Measurements from ENCODE around the gene CCDC61. TPM values are rescaled to one million over a fixed set of nuclear protein-coding genes. Genes with fewer than 3 reads are reported as not detected.

Gene CCDC61
- polyA plus RNA-seq, 3 donors: 4.3 to 8.8 (median 6.1) TPM

- H4K20me1 ChIP-seq (ENCODE audit: insufficient read depth, low read length): peaks cover 25% of the 10 kb centered on the region
- Mint-ChIP-seq H3K4me1 (peaks cover 20% of the 10 kb centered on the region), H3K27me3 (ENCODE audit: low read depth in 3 of 3) (peaks cover 21 to 28% (median 21%) of the 10 kb centered on the region in 3 donors), H3K36me3 (peaks cover 25 to 34% of the 10 kb centered on the region in 2 donors), H3K27ac (peak overlapping the region in 2 of 7 donors; percentile 3 to 10), H3K4me3 (peak overlapping the region; percentile 56 to 73), H3K9me3 (peaks cover 0 to 10% (median 1%) of the 10 kb centered on the region in 7 donors)
- no peak overlapping the region for H3K4me3 ChIP-seq (replicated peaks in 1 of 3; ENCODE audit: low read depth in 2 of 3, low read length in 3 of 3)
- no peak for TF ChIP-seq CTCF (IDR thresholded peaks at IDR 0.05)
- H2AFZ ChIP-seq (ENCODE audit: insufficient read depth, low read depth, low read length, poor library complexity, severe bottlenecking): peak overlapping the region; percentile 8
- H3K79me2 ChIP-seq (ENCODE audit: insufficient read depth, low read length): no peaks in the 10 kb centered on the region
- H3K27ac ChIP-seq (ENCODE audit: low read depth in 1 of 2, low read length in 2 of 2): no peak overlapping the region
- no peak overlapping the region for H3K9ac ChIP-seq (ENCODE audit: insufficient read depth, low read length, poor library complexity, severe bottlenecking)
- DNase-seq: peak in 2 of 3 donors; percentile 9 to 12
- intact Hi-C loops (cut with micrococcal nuclease): no loop called here
- 3% methylated on average over 22 of the region's 34 CpGs for WGBS (ENCODE audit: insufficient coverage)
- peaks cover 6 to 11% of the 10 kb centered on the region in 2 donors for H3K36me3 ChIP-seq (replicated peaks in 1 of 2; ENCODE audit: control insufficient read depth in 1 of 2, insufficient read depth in 2 of 2, low read length in 2 of 2)
- peaks cover 3 to 15% of the 10 kb centered on the region in 2 donors for H3K27me3 ChIP-seq (ENCODE audit: control insufficient read depth in 2 of 2, insufficient read depth in 2 of 2, low read length in 2 of 2)
- peak overlapping the region; percentile 24 for H3K4me2 ChIP-seq (replicated peaks; ENCODE audit: extremely low read depth, low read length, poor library complexity, severe bottlenecking)
- peaks cover 20 to 22% of the 10 kb centered on the region in 2 donors for H3K4me1 ChIP-seq (ENCODE audit: control insufficient read depth in 1 of 2, insufficient read depth in 2 of 2, low read length in 2 of 2)
- no peaks in the 10 kb centered on the region for H3K9me3 ChIP-seq (replicated peaks in 1 of 2; ENCODE audit: control insufficient read depth in 1 of 2, insufficient read depth in 1 of 2, low read length in 2 of 2)
These were observed 5.4 kb downstream of the CCDC61 start for GRCh38 chr19:46000491-46001246.

- H3K4me1 Mint-ChIP-seq: peaks cover 19% of the 10 kb centered on the region
- H3K9ac ChIP-seq (ENCODE audit: insufficient read depth, low read length, poor library complexity, severe bottlenecking): no peak overlapping the region
These were observed 7.5 kb downstream of the CCDC61 start for GRCh38 chr19:46002678-46003275.

More at GRCh38 chr19:46002678-46003275, 7.5 kb downstream of the CCDC61 start:
- Histone ChIP-seq H3K4me2 (replicated peaks; ENCODE audit: extremely low read depth, low read length, poor library complexity, severe bottlenecking) (no peak overlapping the region), H3K27me3 (ENCODE audit: control insufficient read depth in 2 of 2, insufficient read depth in 2 of 2, low read length in 2 of 2) (peaks cover 3 to 15% of the 10 kb centered on the region in 2 donors), H3K36me3 (replicated peaks in 1 of 2; ENCODE audit: control insufficient read depth in 1 of 2, insufficient read depth in 2 of 2, low read length in 2 of 2) (peaks cover 9 to 30% of the 10 kb centered on the region in 2 donors), H3K9me3 (replicated peaks in 1 of 2; ENCODE audit: control insufficient read depth in 1 of 2, insufficient read depth in 1 of 2, low read length in 2 of 2) (no peaks in the 10 kb centered on the region), H3K27ac (ENCODE audit: low read depth in 1 of 2, low read length in 2 of 2) (no peak overlapping the region), H3K4me1 (ENCODE audit: control insufficient read depth in 1 of 2, insufficient read depth in 2 of 2, low read length in 2 of 2) (peaks cover 14 to 15% of the 10 kb centered on the region in 2 donors), H4K20me1 (ENCODE audit: insufficient read depth, low read length) (peaks cover 25% of the 10 kb centered on the region), H2AFZ (ENCODE audit: insufficient read depth, low read depth, low read length, poor library complexity, severe bottlenecking) (no peak overlapping the region), H3K79me2 (ENCODE audit: insufficient read depth, low read length) (no peaks in the 10 kb centered on the region), H3K4me3 (replicated peaks in 1 of 3; ENCODE audit: low read depth in 2 of 3, low read length in 3 of 3) (no peak overlapping the region)
- no peak overlapping the region for H3K27ac Mint-ChIP-seq
- H3K27me3 Mint-ChIP-seq (ENCODE audit: low read depth in 3 of 3): peaks cover 21 to 28% (median 21%) of the 10 kb centered on the region in 3 donors
- 95% methylated on average over 9 of the region's 15 CpGs for WGBS (ENCODE audit: insufficient coverage)
- no peak overlapping the region for H3K4me3 Mint-ChIP-seq
- H3K36me3 Mint-ChIP-seq: peaks cover 35 to 46% of the 10 kb centered on the region in 2 donors
- no peak for TF ChIP-seq CTCF (IDR thresholded peaks at IDR 0.05)
- no peak for DNase-seq
- peaks cover 0 to 12% (median 1%) of the 10 kb centered on the region in 7 donors for H3K9me3 Mint-ChIP-seq
- intact Hi-C loops (cut with micrococcal nuclease): no loop called here
